ENCODE data around the gene ITGA1.

- TF ChIP-seq POLR2A (IDR thresholded peaks at IDR 0.05) = no peak
- TF ChIP-seq, protein P1, sequence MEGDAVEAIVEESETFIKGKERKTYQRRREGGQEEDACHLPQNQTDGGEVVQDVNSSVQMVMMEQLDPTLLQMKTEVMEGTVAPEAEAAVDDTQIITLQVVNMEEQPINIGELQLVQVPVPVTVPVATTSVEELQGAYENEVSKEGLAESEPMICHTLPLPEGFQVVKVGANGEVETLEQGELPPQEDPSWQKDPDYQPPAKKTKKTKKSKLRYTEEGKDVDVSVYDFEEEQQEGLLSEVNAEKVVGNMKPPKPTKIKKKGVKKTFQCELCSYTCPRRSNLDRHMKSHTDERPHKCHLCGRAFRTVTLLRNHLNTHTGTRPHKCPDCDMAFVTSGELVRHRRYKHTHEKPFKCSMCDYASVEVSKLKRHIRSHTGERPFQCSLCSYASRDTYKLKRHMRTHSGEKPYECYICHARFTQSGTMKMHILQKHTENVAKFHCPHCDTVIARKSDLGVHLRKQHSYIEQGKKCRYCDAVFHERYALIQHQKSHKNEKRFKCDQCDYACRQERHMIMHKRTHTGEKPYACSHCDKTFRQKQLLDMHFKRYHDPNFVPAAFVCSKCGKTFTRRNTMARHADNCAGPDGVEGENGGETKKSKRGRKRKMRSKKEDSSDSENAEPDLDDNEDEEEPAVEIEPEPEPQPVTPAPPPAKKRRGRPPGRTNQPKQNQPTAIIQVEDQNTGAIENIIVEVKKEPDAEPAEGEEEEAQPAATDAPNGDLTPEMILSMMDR (IDR thresholded peaks at IDR 0.05) = no peak
Measured at GRCh38 chr5:53008751-53009150, 221.0 kb downstream of the ITGA1 start.
